Upper lobe of right lung (tissue), 1 donor: Measurements from ENCODE around the gene ZIK1. TPM values are rescaled to one million over a fixed set of nuclear protein-coding genes. Genes with fewer than 3 reads are reported as not detected.

Experiments used
- ATAC-seq: fragments of 200-7000 bp; cut with Tn5 transposase; one replicate; pipeline ENCODE4 v1.9.1; 2020; ENCODE audit warnings: mild to moderate bottlenecking, moderate library complexity
- DNase-seq: peaks from one replicate; pipeline ENCODE4 v3.0.0-alpha.2; 2020
- H3K27ac ChIP-seq: fragments of 200-600 bp; one replicate; pipeline ENCODE4 v1.8.0; 2022
- H3K27me3 ChIP-seq: fragments of 200-600 bp; one replicate; pipeline ENCODE4 v1.8.0; 2022; ENCODE audit warnings: mild to moderate bottlenecking
- H3K36me3 ChIP-seq: fragments of 200-600 bp; one replicate; pipeline ENCODE4 v1.8.0; 2022
- H3K4me1 ChIP-seq: fragments of 200-600 bp; one replicate; pipeline ENCODE4 v1.8.0; 2022
- H3K4me3 ChIP-seq: fragments of 200-600 bp; one replicate; pipeline ENCODE4 v1.8.0; 2022; ENCODE audit warnings: mild to moderate bottlenecking
- H3K9me3 ChIP-seq: fragments of 200-600 bp; one replicate; pipeline ENCODE4 v1.8.0; 2022
- CTCF ChIP-seq: fragments of 200-600 bp; IDR thresholded peaks from one replicate; pipeline ENCODE4 v1.8.0; 2022; ENCODE audit warnings: antibody characterized with exemption
- intact Hi-C: fragments of 100-400 bp; cut with DNase I; formaldehyde crosslinking; loops from one replicate; pipeline ENCODE4 v1.11.0; 2022
- total RNA-seq: library from RNA; stranded (reverse); fragmentation: NEBNext Ultra II Directional; extraction: Animal tissue kit (Norgen Biotek cat#: 25700); gene quantifications from one replicate; pipeline ENCODE4 v1.2.1, GENCODE V29; 2021
- donor health status: DM: no; HTN: yes; CAD: no; lungs with severe emphysema.

The ZIK1 gene
- total RNA-seq, 1 donor from 2014 or later: 2.9 TPM

- no peaks in the 10 kb centered on the region for H3K36me3 ChIP-seq
- DNase-seq (no peak), ATAC-seq (no peak)
- no peak overlapping the region for H3K27ac ChIP-seq
- H3K4me3 ChIP-seq: peak overlapping the region; percentile 65
- TF ChIP-seq CTCF: no peak
- peaks cover 19% of the 10 kb centered on the region for H3K9me3 ChIP-seq
- H3K27me3 ChIP-seq: no peaks in the 10 kb centered on the region
- H3K4me1 ChIP-seq: peaks cover 14% of the 10 kb centered on the region
- intact Hi-C loops: no loop called here
Measured at GRCh38 chr19:57583104-57583520, 833 bp upstream of the ZIK1 start.

GRCh38 chr19:57587529-57587928, 3.6 kb downstream of the ZIK1 start:
- TF ChIP-seq CTCF: no peak

GRCh38 chr19:57599377-57599760, 15.4 kb downstream of the ZIK1 start:
- DNase-seq (no peak), ATAC-seq (no peak)
- H3K27me3 ChIP-seq: no peaks in the 10 kb centered on the region
- intact Hi-C loops: no loop called here
- peaks cover 10% of the 10 kb centered on the region for H3K4me1 ChIP-seq
- peak overlapping the region; percentile 64 for H3K4me3 ChIP-seq
- H3K9me3 ChIP-seq: no peaks in the 10 kb centered on the region
- no peak overlapping the region for H3K27ac ChIP-seq
- no peak for TF ChIP-seq CTCF
- H3K36me3 ChIP-seq: no peaks in the 10 kb centered on the region

More at GRCh38 chr19:57587529-57587928, 3.6 kb downstream of the ZIK1 start:
- Histone ChIP-seq H3K27ac (no peak overlapping the region), H3K27me3 (no peaks in the 10 kb centered on the region), H3K4me3 (no peak overlapping the region), H3K4me1 (peaks cover 14% of the 10 kb centered on the region), H3K9me3 (peaks cover 56% of the 10 kb centered on the region), H3K36me3 (no peaks in the 10 kb centered on the region)
- DNase-seq: no peak
- ATAC-seq: no peak
- intact Hi-C loops: no loop called here

- intact Hi-C loops: no loop called here
- Histone ChIP-seq H3K4me1 (peaks cover 10% of the 10 kb centered on the region), H3K9me3 (no peaks in the 10 kb centered on the region), H3K36me3 (peaks cover 1% of the 10 kb centered on the region), H3K4me3 (peak within 1 kb of the TSS; percentile 64), H3K27me3 (no peaks in the 10 kb centered on the region), H3K27ac (no peak within 1 kb of the TSS)
- peak; percentile 95 for DNase-seq
- peak; percentile 99 for ATAC-seq
- no peak for TF ChIP-seq CTCF
Measured at GRCh38 chr19:57599761-57600383, 15.9 kb downstream of the ZIK1 start, which contains the start of gene ZNF530. Gene ZNF530, plus strand, starts transcription at chr19:57599885. Its CDS starts 4,461 bp downstream, at chr19:57604346.

- intact Hi-C loops: no loop called here
- no peaks in the 10 kb centered on the region for H3K27me3 ChIP-seq
- no peak overlapping the region for H3K27ac ChIP-seq
- H3K9me3 ChIP-seq: peaks cover 17% of the 10 kb centered on the region
- no peak for TF ChIP-seq CTCF
- ATAC-seq (no peak), DNase-seq (no peak)
- H3K36me3 ChIP-seq: peaks cover 14% of the 10 kb centered on the region
- H3K4me3 ChIP-seq: no peak overlapping the region
- no peaks in the 10 kb centered on the region for H3K4me1 ChIP-seq
Measured at GRCh38 chr19:57606931-57607330, 23.0 kb downstream of the ZIK1 start.
